GM12891 (cell line): Measurements from ENCODE around the gene SLC9A4.

Experiments
- DNase-seq: peaks from one replicate; pipeline ENCODE4 v3.0.0; 2011; ENCODE audit warnings: low spot score; ENCODE audit not compliant: insufficient read length
- FAIRE-seq: peaks from 2 replicates; lab custom pipeline; 2011; peaks lifted over from hg19 to GRCh38; lab: Jason Lieb, UNC
- PAX5 ChIP-seq: IDR thresholded peaks from 2 replicates; pipeline ENCODE4 v1.6.1; 2011; ENCODE audit warnings: low read length, moderate library complexity, mild to moderate bottlenecking; ENCODE audit not compliant: insufficient read depth, severe bottlenecking
- POLR2A ChIP-seq: IDR thresholded peaks from 2 replicates; pipeline ENCODE4 v1.6.1; 2011; ENCODE audit warnings: low read depth, low read length, control low read depth
- POLR2AphosphoS5 ChIP-seq: IDR thresholded peaks from 2 replicates; pipeline ENCODE4 v1.6.1; 2011; ENCODE audit warnings: low read depth, low read length, control low read depth
- POU2F2 ChIP-seq: IDR thresholded peaks from 2 replicates; pipeline ENCODE4 v1.6.1; 2011; ENCODE audit warnings: low read depth, mild to moderate bottlenecking, control low read depth, low read length, moderate library complexity
- SPI1 ChIP-seq: IDR thresholded peaks from 2 replicates; pipeline ENCODE4 v1.6.1; 2011; ENCODE audit warnings: low read depth, low read length, control low read depth
- TAF1 ChIP-seq: IDR thresholded peaks from 2 replicates; pipeline ENCODE4 v1.6.1; 2011; ENCODE audit warnings: low read depth, low read length, control low read depth

Gene SLC9A4

DNA sequence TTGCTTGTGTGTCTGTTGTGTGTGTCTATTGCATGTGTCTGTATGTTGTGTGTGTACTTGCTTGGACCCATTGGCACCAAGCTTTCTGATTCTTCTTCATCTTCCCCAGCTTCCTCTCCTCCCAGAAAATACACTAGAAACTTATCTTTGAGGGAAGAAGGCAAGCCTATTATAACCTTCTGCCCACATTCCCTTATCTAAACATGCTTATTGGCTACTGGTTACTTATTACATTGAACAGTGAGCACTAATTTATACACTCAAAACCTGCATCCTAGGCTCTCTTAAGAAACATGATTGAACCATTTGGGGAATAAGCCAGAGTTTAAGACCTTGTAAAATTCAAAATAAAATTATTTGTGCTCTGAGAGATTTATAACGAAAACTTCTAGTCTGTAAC is 26.5 kb downstream of the SLC9A4 start:
- no peak for TF ChIP-seq POU2F2
- no peak for DNase-seq
- no peak for FAIRE-seq

DNA sequence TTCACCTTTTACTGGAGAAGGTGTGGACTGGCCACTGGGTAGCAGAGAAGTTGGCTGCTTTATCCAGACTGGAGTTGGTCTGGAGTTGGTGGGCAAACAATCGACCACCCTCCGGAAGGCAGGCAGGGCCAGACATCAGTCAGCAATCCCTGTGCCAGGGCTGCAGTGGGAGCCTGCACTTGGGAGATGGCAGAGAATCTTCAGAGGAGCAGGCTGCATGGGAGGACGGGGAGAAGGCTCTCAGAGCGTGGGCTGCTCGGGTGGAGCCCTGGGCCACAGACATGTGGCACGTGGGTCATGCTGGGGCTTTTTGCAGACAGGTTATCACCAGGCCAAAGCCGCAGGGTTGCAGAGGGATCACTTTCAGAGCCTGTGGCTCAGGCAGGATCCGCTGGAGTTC is 29.6 kb downstream of the SLC9A4 start:
- FAIRE-seq (no peak), DNase-seq (no peak)
- TF ChIP-seq POLR2A (no peak), SPI1 (no peak), POU2F2 (no peak), PAX5 (no peak), TAF1 (no peak), POLR2AphosphoS5 (no peak)

DNA sequence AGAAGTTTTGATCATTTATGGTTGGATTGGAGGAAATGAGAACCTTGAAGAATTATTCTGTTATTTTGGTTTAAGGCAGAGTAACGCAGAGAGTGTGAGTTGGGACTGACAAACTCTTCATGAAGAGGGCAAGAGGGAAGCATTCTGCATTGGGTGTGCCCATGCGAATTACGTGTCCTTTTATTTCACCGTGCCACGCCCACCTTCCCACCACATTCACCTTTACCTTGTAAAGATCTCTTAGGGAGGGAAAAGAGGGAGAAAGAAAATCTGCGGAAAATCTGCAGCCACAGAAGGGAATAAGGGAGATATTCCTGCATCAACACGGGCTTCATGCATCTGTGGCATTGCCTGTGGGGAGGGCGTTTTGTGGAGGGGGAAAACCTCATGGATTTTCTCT is 31.8 kb downstream of the SLC9A4 start:
- FAIRE-seq (no peak), DNase-seq (no peak)
- TF ChIP-seq POU2F2 = no peak
- TF ChIP-seq POLR2A = no peak
- TF ChIP-seq SPI1 = no peak
- TF ChIP-seq PAX5 = no peak
- no peak for TF ChIP-seq TAF1
- TF ChIP-seq POLR2AphosphoS5 = no peak

GRCh38 chr2:102505290-102505689 is 32.3 kb downstream of the SLC9A4 start:
- no peak for FAIRE-seq
- no peak for TF ChIP-seq SPI1
- no peak for TF ChIP-seq PAX5
- no peak for TF ChIP-seq TAF1
- no peak for TF ChIP-seq POLR2AphosphoS5
- no peak for TF ChIP-seq POLR2A
- TF ChIP-seq POU2F2 = no peak

DNA sequence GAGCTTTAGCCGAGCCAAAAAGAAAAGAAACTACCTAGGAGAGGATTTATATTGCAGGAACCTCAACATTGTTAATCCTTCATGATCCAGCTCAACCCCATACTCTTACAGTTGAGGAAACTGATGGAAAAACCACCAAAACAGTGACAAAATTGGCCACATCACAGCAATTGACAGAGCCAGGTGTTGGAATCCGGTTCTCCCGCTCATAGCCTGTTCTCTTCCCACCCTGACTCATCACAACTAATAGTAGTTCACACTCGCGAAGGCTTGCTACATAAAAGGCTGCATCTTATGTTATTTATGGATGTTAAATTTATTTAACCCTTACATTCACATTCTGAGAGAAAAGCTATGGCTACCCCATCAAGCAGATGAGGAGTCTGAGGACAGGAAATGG is 33.7 kb downstream of the SLC9A4 start:
- FAIRE-seq = no peak
- TF ChIP-seq SPI1 = no peak
- TF ChIP-seq PAX5 = no peak
- no peak for TF ChIP-seq POU2F2
- no peak for TF ChIP-seq TAF1
- TF ChIP-seq POLR2A = no peak
- no peak for TF ChIP-seq POLR2AphosphoS5

More at GRCh38 chr2:102505290-102505689, 32.3 kb downstream of the SLC9A4 start:
- no peak for DNase-seq

DNA sequence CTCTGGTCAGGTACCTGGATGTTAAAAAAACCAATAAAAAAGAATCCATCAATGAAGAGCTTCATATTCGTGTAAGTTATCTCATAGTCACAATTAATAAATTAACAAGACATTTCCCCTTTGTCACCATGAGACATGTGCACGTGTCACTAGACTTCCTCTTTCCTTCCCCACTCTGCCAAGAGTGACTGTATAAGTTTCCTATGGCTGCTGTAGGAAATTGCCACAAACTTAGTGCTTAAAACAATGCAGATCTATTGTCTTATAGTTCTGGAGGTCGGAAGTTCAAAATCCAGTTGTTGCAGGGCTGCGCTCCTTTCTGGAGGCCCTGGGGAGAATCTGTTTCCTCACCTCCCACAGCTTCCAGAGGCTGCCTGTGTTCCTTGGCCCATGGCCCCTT is 35.8 kb downstream of the SLC9A4 start:
- no peak for DNase-seq
- no peak for FAIRE-seq
- TF ChIP-seq POU2F2 (no peak), SPI1 (peak; percentile 53)

More for the DNA sequence above, 33.7 kb downstream of the SLC9A4 start:
- no peak for DNase-seq

DNA sequence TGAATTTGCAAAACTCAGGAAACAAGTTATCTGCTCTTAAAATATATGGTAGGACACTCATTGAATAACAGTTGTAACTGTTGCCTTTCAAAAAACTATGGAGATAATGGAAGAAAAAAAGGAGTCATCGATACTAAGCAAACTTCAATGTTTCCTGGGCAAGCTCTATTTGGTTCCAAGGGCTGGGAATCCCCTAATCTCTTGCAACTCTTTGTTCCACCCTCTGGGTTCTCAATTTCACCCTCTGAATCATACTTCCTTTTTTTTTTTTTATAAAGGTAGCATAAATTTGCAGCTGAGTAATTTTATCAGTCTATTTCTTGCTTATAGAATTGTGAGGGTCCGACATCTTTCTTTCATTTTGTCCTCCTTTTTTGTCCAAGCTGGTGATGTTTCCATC is 36.7 kb downstream of the SLC9A4 start:
- FAIRE-seq (no peak), DNase-seq (no peak)
- TF ChIP-seq POLR2A = no peak
- TF ChIP-seq PAX5 = peak; percentile 88

DNA sequence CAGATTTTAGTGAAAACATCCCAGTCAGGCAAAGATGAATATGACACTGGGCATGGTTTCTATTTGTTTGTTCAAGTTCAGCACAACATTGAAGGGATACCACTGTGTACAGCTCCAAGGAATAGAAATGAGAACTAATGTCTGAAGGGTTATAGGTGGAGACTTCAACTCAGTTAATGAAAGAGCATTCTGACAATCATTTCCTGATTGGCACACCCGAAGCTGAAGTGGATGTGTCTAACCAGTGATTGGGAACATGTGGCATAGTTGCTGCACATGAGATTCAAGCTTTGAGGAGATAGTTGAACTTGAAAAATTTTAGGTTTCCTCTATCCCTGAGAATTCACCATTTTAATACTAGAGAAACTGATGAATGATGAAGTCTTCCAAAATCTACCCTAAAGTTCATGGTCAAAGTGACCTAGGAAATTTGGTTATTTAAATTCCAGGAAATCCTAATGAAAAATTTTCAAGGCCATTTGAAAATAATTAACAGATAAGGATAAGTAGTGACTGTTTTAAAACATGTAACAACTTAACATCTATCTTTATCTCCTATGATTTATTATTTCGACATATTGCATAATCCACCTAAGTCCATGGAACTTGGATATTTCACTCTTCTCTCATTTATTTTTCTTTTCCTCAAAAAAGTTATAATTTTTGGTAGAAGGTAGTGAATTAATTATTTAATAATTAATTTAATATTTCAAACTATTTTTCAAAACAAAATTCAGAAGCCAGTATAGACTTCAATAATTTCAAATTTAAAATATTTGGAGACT is 38.0 kb downstream of the SLC9A4 start:
- FAIRE-seq (no peak), DNase-seq (no peak)
- TF ChIP-seq POLR2AphosphoS5 = no peak
- no peak for TF ChIP-seq SPI1
- no peak for TF ChIP-seq POU2F2
- TF ChIP-seq POLR2A = no peak
- no peak for TF ChIP-seq PAX5
- no peak for TF ChIP-seq TAF1

GRCh38 chr2:102512161-102512560 is 39.1 kb downstream of the SLC9A4 start:
- FAIRE-seq (no peak), DNase-seq (no peak)
- TF ChIP-seq POU2F2 (no peak), SPI1 (no peak), TAF1 (no peak), PAX5 (no peak), POLR2A (no peak), POLR2AphosphoS5 (no peak)

- FAIRE-seq = no peak
- no peak for DNase-seq
- TF ChIP-seq PAX5 = no peak
- no peak for TF ChIP-seq POU2F2
- TF ChIP-seq POLR2AphosphoS5 = no peak
- TF ChIP-seq TAF1 = no peak
- TF ChIP-seq SPI1 = no peak
- no peak for TF ChIP-seq POLR2A
These were observed 40.4 kb downstream of the SLC9A4 start for GRCh38 chr2:102513355-102513939.
